Suprapubic skin (tissue), 3 donors: ENCODE measurements around the gene TCF12.

ENCODE experiments used
- POLR2AphosphoS5 ChIP-seq, 3 donors: sonication (generic); formaldehyde crosslinking; IDR thresholded peaks; one replicate each; pipeline ENCODE4 v1.6.1; 2017; ENCODE audit warnings: antibody characterized with exemption in 3 of 3
- TF ChIP-seq, protein P1 (sequence below), 2 donors: fragments of 200-600 bp in 1 of 2; fragments of 450-650 bp in 1 of 2; sonication (generic) in 1 of 2; IDR thresholded peaks; one replicate each; pipeline ENCODE4 v1.5.1; 2016 to 2019; ENCODE audit warnings: antibody characterized with exemption in 2 of 2, mild to moderate bottlenecking in 1 of 2, moderate library complexity in 1 of 2

DNA sequence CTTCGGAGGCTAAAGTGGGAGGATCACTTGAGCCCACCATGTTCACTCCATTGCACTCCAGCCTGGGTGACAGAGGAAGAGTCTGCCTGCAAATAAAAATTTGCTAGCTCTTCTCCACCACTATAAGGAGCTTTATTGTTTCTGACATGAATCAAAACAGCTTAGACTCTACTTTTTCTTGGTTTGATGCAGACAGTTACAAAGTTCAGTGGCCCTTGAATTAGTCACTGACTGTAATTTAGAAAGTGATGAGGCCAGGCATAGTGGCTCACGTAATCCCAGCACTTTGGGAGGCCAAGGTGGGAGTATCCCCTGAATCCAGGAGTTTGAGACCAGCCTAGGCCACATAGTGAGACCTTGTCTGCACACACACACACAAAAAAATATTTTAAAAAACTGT, 285.5 kb downstream of the TCF12 start:
- TF ChIP-seq, protein P1, sequence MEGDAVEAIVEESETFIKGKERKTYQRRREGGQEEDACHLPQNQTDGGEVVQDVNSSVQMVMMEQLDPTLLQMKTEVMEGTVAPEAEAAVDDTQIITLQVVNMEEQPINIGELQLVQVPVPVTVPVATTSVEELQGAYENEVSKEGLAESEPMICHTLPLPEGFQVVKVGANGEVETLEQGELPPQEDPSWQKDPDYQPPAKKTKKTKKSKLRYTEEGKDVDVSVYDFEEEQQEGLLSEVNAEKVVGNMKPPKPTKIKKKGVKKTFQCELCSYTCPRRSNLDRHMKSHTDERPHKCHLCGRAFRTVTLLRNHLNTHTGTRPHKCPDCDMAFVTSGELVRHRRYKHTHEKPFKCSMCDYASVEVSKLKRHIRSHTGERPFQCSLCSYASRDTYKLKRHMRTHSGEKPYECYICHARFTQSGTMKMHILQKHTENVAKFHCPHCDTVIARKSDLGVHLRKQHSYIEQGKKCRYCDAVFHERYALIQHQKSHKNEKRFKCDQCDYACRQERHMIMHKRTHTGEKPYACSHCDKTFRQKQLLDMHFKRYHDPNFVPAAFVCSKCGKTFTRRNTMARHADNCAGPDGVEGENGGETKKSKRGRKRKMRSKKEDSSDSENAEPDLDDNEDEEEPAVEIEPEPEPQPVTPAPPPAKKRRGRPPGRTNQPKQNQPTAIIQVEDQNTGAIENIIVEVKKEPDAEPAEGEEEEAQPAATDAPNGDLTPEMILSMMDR (IDR thresholded peaks at IDR 0.05): no peak
- no peak for TF ChIP-seq POLR2AphosphoS5 (IDR thresholded peaks at IDR 0.05)
